DMS53 treated with DMSO at 0.1 percent for 48 hours (cell line): Measurements from ENCODE around the gene LCA5L.
"Not testable (repeated sequence)": the region's sequence is repeated elsewhere in the genome, so short reads cannot be mapped to it uniquely, and the experiment has no call there.

Experiments
- DNase-seq: peaks from one replicate; lab custom pipeline; 2025; ENCODE audit not compliant: unreplicated experiment; lab: John Stamatoyannopoulos, UW

LCA5L gene

GRCh38 chr21:39388038-39388810 lies 57.4 kb downstream of the LCA5L start:
- DNase-seq: peak; percentile 43

GRCh38 chr21:39387461-39388037 lies 58.0 kb downstream of the LCA5L start:
- peak; percentile 61 for DNase-seq

GRCh38 chr21:39386899-39387298 lies 58.7 kb downstream of the LCA5L start:
- DNase-seq: no peak

- no peak for DNase-seq
Observed at GRCh38 chr21:39386194-39386593, 59.4 kb downstream of the LCA5L start.

GRCh38 chr21:39385299-39386145 lies 60.1 kb downstream of the LCA5L start:
- DNase-seq: no peak

GRCh38 chr21:39384674-39385298 lies 60.8 kb downstream of the LCA5L start:
- DNase-seq: no peak

- not testable (repeated sequence) for DNase-seq
Observed at GRCh38 chr21:39382096-39382495, 63.5 kb downstream of the LCA5L start.

GRCh38 chr21:39381009-39381408 lies 64.6 kb downstream of the LCA5L start:
- DNase-seq: no peak

GRCh38 chr21:39379986-39380891 lies 65.3 kb downstream of the LCA5L start:
- peak; percentile 58 for DNase-seq

GRCh38 chr21:39377444-39378050 lies 68.0 kb downstream of the LCA5L start:
- DNase-seq: no peak

GRCh38 chr21:39375446-39375845 lies 70.1 kb downstream of the LCA5L start:
- no peak for DNase-seq

GRCh38 chr21:39374046-39374445 lies 71.5 kb downstream of the LCA5L start:
- DNase-seq: no peak

GRCh38 chr21:39373634-39374033 lies 71.9 kb downstream of the LCA5L start:
- no peak for DNase-seq

GRCh38 chr21:39369896-39370288 lies 75.7 kb downstream of the LCA5L start:
- not testable (repeated sequence) for DNase-seq

GRCh38 chr21:39367783-39368182 lies 77.8 kb downstream of the LCA5L start:
- DNase-seq: no peak

- DNase-seq: no peak
Observed at GRCh38 chr21:39366563-39366962, 79.0 kb downstream of the LCA5L start.

- DNase-seq: no peak
Observed at GRCh38 chr21:39364949-39365348, 80.6 kb downstream of the LCA5L start.

- DNase-seq: no peak
Observed at GRCh38 chr21:39363607-39364555, 81.7 kb downstream of the LCA5L start.

- no peak for DNase-seq
Observed at GRCh38 chr21:39362733-39363132, 82.8 kb downstream of the LCA5L start.
